Activated CD4-positive, alpha-beta T cell treated with anti-CD3 and anti-CD28 coated beads, Interleukin-2, amount 50 U/mL, for 4 hours (primary cell): ENCODE data around the gene TAF12.
"Not testable (repeated sequence)": the region's sequence is repeated elsewhere in the genome, so short reads cannot be mapped to it uniquely, and the experiment has no call there.

Experiments
- DNase-seq, 2 experiments: peaks; one replicate each; pipeline ENCODE4 v3.0.0-alpha.2; 2020

TAF12 gene, protein sequence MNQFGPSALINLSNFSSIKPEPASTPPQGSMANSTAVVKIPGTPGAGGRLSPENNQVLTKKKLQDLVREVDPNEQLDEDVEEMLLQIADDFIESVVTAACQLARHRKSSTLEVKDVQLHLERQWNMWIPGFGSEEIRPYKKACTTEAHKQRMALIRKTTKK

DNA sequence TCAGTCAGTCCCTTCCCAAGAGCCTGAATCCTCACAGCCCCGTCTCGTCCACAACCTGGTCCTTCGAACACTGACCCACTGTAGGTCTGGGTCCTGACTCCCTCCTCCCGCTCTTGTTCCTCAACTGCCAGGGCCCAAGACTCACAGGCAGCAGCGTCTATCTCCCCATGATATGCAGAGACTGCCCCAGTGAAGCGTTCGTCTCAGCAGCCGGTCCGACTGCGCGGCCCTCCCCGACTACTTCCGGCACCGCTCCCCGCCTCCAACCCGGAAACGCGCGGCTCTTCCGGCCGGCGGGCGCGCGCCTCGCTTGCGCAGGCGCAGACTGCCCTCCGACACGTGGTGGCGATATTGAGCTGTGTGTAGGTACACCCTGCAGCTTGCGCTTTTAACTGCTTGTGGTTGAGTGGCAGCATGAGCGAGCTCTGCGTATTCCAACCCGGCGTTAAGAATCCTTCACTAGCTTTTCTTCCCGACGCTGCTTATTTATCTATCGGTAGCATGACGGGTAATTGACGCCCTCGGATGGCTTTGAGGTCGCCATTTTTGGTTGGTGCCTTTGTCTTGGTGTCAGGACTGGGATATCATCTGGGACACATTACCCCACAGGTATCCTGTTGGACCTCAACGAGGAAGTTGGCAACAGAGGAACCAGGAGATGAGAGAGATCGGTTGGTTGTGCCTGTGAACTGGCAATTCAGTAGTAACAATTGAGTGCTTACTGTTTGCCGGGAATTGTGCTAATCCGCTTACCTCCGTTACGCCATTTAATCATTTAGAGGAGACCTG lies at the start of gene TAF12:
Gene TAF12 (minus strand): TSS at position 221 of the 789 bp plus-strand sequence. CDS start 20,986 bp downstream, outside the sequence.
- DNase-seq = peak; percentile 87 to 88

DNA sequence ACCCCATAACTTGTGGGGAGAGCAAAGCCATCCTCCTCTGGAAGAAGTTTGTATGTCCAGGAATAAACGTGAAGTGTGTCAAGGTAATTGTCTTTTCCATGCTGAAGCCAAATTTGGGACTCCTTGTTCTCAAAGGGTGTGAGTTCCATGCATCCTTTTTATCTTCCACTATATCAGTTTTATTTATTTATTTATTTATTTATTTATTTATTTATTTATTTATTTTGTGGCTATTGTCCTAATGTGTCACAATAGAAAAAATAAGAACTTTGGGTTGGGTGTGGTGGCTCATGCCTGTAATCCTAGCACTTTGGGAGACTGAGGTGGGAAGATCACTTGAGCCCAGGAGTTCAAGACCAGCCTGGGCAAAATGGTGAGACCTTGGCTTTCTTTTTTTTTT lies 48.8 kb upstream of the TAF12 start:
- DNase-seq = not testable (repeated sequence)

DNA sequence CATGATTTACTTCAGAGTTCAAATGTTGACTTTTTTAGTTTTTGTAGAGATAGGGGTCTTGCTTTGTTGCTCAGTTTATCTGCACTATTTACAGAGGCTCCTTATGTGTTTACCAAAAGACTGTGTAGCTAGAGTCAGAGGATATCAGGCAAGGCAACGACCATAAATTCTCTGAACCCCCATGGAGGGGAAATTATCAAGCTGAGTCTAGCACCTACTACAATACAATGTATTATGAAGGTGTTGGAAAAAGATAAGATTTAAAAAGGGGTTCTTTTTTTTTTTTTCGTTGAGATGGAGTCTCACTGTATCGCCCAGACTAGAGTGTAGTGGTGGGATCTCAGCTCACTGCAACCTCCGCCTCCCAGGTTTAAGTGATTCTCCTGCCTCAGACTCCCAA lies 42.1 kb upstream of the TAF12 start:
- no peak for DNase-seq

DNA sequence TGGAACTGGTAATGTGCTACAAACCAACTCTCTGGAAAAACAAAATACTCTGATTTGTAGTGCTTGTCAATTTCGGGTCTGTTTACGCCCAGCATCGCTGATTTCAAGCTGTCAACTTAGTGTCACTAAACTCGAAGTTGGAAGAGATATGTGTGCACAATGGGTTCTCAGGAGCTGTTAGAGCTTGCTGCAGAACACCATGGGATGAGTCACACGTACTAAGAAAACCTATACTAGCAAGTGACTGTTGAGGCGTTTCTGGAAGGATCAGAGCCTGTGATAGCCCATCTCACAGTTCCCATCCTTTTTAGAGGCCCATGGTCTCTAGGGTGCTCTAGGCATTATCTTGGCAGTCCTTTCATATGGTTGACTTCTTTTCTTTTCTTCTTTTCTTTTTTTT lies 40.0 kb upstream of the TAF12 start:
- DNase-seq = no peak

DNA sequence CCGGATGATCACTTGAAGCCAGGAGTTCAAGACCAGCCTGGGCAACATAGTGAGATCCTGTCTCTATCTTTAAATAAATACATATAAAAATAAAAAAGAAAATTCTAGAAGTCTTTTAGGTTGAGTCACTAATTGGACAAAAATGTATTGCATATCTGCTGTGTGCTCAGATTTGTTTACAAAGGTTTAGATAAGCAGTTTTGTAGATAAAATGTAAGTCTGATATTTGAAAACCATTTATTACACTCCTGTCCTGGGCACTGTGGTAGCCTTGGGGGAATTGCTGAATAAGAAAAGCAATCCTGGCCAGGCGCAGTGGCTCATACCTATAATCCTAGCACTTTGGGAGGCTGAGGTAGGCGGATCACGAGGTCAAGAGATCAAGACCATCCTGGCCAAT lies 37.3 kb upstream of the TAF12 start:
- DNase-seq = no peak

DNA sequence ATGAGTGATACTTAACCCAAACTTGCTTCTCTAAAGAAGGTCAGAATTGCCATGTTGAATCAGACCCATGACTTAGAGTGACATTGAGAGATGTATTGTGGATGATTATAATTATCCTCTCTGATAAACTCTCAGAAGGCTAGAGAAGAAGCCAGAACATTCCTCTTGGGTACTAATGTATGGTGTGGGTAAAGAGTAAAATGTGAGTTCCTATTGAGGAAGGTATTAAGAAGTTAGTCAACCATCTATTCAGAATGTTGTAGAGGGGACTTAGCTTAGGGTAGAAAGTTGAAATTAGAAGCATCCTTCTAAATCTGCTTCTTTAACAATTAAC lies 33.0 kb upstream of the TAF12 start:
- DNase-seq = no peak

DNA sequence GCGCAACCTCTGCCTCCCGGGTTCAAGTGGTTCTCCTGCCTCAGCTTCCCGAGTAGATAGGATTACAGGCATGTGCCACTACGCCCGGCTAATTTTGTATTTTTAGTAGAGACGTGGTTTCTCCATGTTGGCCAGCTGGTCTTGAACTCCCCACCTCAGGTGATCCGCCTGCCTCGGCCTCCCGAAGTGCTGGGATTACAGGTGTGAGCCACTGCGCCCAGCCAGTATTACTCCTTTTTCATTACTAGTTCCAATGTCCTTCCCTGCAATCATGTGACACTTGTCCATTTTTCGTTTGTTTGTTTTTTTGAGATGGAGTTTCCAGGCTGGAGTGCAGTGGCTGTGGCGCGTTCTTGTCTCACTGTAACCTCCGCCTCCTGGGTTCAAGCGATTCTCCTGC lies 30.1 kb upstream of the TAF12 start:
- DNase-seq = not testable (repeated sequence)

DNA sequence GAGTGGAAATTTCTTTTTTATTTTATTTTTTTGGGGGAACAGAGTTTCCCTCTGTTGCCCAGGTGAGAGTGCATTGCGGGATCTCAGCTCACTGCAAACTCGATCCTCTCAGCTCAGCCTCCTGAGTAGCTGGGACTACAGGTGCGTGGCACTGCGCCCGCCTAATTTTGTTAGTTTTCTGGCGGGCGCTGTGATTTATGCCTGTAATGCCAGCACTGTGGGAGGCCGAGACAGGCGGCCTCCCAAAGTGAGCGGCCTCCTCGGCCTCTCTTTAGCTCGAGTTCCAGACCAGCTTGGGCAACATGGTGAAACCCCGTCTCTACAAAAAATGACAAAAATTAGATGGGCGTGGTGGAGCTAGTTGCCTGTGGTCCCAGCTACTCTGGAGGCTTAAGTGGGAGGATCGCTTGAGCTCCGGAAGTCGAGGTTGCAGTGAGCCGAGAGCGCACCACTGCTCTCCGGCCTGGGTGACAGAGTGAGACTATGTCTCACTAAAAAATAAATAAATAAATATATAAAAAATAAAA lies 28.4 kb upstream of the TAF12 start:
- no peak for DNase-seq

DNA sequence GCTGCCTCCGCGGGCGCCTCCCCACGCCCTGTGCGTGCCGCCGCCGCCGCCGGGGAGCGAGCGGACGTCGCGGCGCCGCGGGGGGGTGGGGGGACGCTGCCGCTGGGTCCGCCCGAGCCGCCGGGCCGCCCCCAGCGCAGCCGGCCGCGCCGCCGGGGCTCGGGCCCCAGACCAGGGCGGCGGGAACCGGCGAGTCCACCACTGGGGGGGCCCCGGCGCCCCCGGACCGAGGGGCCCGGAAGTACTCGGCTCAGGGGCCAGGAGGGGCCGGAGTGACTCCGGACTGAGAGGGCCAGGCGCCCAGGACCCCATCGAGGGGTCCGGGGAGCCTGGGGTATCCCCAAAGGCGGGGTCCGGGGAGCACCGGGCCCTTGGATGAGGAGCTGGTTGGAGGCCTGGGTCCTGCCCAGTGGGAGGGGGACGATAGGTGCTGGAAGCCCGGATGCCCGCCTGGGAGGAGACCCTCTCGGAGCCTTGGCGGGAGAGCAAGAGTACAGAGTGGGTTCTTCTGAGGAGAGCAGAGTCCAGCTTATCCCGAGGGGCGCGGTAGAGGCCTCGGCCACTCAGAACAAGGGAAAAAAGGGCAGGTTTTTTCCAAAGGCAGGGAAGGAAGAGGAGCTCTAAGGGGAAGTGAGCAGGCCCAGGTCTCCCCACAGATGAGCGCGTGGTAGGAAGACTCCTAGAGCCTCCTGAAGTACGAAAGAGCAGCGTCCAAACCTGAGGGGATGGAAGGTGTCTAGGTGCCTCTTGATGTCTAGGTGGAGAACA lies 26.3 kb upstream of the TAF12 start:
- peak; percentile 20 to 28 for DNase-seq

DNA sequence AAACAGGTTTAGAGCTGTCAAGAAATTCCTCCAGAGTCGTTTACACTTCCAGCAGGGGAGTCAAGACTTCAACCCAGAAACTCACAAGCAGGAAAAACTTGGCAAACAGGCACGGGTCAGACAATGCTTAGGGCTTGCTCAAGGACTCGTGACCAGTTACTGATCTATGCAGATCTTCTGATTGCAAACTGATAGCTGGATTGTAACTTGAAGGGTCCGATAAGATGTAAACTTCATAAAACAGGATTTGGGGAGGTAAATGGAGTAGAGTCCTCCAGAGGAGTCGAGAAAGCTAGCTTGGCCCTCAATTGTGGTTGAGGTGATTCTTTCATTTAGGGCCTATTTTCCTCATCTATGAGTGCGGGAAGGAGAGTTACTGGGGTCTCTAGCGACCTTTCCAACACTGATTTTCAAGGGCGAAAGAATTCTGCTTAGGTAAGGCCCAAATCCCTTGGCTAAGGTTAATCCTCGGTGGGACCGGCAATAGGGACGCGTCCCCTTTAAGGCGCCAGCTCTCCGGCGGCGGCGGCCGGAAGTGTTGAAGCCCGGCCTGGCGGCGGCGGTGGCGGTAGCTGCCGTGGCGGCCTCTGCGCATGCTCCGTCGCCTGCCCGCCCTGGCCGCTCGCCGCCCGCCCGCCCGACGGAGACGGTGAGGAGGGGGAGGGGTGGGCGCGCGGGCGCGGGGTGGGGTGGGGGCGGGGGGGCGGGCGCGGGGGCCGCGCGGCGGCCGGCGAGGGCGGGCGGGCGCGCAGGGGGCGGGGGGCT lies 25.5 kb upstream of the TAF12 start, which contains the start of gene GMEB1:
Gene GMEB1 (plus strand): TSS at position 594 of the 765 bp plus-strand sequence. CDS start 14,829 bp downstream, outside the sequence.
- peak; percentile 71 to 79 for DNase-seq

DNA sequence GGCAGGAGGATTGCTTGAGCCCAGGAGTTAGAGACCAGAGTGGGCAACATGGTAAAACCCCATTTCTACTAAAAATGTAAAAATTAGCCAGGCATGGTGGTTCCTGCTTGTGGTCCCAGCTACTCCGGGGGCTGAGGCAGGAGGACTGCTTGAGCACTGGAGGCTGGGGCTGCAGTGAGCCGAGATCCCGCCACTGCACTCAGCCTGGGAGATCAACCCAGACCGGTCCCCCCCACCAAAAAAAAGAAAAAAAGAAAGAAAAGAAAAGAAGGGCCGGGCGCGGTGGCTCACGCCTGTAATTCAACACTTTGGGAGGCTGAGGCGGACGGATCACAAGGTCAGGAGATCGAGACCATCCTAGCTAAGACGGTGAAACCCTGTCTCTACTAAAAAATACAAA lies 23.9 kb upstream of the TAF12 start:
- no peak for DNase-seq

DNA sequence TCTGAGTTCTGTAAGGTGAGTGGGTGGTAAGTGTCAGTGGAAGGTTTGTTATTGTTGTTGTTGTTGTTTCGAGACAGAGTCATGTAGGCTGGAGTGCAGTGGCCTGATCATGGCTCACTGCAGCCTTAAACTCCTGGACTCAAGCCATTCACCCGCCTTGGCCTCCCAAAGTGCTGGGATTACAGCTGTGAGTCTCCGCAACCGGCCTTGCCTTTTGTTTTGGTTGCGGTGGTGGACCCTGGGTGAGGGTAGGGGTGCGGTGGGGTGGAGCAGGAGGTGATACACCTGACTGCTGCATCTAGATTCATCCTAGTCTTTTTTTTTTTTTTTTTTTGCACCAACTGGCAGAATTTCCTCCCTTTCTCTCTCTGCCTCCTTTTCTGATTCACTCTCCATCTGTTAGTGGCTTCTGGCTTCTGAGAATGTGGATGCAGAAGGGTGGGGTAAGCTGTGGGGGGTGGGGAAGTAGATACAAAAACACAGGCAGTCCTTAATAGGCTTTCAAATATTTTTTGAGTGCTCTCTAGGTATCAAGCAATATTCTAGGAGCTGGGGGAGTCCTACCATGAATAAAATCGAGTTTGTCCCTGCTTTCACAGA lies 21.1 kb upstream of the TAF12 start:
- no peak for DNase-seq

DNA sequence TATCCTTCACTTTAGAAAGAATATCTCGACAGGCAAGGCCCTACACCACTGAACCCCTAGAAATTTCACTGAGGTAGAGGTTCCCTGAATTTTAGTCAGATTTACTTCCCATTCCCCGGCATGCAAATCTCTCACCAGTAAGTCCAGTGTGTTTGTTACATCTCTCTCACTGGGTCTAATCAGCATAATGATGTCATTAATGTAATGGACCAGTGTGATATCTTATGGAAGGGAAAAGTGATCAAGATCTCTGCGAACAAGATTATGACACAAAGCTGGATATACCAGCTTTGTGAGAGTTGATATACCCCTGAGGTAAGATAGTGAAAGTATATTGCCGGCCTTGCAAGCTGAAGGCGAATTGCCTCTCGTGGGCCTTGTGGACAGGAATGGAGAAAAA lies 13.5 kb upstream of the TAF12 start:
- DNase-seq = no peak

DNA sequence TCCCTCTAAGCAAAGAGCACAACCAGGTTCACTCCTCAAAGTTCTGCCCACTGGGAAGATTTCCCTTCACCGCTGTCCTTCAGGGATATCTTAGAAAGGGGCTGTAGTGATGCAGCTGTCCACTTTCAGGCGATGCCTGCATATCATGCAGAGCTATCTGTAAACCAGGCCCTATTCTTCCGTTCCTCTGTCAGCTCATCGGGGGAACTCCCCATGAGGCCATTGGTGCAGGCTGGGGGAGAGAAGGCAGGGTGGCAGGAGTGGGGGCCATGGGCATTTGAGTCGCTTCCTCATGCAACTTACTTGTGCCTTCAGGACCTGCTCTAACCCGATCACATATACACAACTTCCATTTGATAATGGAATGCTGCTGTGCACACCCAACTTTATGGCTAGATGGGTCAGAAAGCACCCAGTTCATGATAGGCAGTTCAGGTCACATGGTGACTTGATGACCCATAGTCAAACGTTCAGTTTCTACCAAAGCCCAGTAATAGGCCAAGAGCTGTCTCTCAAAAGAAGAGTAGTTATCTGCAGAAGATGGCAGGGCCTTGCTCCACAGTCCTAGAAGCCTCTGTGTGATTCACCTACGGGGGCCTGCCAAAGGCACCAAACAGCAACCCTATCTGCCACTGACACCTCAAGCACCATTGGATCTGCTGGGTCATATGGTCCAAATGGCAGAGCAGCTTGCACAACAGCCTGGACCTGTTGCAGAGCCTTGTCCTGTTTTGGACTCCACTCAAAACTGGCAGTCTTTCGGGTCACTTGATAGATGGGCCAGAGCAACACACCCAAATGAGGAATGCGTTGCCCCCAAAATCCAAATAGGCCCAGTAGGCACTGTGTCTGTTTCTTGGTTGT lies 12.8 kb upstream of the TAF12 start:
- DNase-seq = not testable (repeated sequence)

DNA sequence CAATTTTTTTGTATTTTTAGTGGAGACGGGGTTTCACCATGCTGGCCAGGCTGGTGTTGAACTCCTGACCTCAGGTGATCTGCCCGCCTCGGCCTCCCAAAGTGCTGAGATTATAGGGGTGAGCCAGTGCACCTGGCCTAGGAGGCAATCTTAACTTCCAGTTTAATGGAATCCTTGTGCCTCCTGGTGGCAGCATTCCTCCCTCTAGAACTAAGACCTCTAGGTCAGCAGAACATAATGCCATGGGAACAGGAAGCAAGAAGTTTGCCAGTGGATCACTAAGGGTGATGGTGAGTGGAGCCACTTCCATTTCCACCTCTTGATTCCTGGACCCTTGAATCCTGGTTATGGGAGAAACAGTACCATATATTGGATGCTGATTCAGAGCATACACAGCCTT lies 11.0 kb upstream of the TAF12 start:
- DNase-seq = not testable (repeated sequence)

DNA sequence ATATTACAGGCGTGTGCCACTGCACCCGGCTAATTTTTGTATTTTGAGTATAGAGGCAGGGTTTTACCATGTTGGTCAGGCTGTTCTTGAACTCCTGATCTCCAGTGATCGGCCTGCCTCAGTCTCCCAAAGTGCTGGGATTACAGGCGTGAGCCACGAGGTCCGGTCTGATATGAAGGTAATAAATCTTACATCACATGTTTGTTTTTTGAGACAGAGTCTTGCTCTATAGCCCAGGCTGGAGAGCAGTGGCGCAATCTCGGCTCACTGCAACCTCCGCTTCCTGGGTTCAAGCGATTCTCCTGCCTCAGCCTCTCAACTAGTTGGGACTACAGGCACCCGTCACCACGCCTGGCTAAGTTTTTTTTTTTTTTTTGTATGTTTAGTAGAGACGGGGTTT lies 10.2 kb upstream of the TAF12 start:
- DNase-seq = not testable (repeated sequence)

DNA sequence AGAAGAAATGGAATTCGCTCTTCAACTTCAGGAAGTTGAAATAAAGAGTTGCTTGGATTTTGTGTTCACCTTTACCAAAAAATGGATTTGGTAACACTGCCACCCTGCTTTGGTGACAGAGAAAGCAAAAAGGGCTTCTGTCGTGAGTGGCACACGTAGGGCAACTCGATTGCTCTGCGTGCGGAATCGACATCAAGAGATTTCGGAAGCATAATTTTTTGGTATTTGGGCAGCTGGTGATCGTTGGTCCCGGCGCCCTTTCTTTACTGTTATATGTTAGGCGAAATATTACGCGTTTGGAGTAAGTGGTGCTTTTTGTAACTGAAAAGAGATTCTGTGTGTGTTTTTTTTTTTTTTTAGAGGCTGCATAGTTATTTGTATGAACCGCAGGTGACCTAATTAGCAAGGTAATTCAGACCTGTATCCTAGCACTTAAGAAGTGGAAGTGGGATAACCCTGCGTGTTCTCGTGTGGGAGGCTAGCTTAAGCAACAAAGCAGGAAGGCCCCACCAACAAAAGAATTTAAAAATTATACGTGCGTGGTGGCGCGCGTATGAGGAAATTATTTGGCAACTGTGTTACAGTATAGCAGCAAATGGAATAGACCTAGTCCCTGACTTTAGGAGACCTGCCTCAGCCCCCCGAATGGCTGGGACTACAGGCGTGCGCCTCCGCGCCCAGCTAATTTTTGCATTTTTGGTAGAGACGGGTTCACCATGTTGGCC lies 5.8 kb upstream of the TAF12 start, which contains the start of gene RNU11:
Gene RNU11 (plus strand): TSS at position 127 of the 725 bp plus-strand sequence.
- DNase-seq = peak; percentile 87 to 88

DNA sequence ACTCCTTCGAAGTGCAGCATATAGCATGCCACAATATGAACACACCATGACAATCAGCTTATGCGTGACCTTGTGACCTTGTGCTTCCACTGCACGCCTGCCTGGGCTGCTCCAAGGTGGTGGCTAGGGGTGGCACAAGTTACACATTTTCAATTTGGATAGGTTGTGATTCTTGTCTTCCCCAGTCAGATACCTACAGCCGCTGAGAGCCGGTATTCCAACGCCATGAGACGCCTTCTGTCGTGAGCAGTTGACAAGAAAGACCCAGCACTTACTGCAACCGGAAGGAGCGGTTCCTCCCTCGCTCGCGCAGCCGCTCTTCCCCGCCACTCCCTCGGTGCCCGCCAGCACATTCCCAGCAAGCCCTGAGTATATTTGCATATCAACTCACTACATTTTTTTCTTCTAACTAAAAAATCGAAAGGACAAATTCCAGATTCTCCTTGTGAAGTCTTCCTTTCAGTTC lies 5.2 kb upstream of the TAF12 start:
- peak; percentile 83 to 86 for DNase-seq

DNA sequence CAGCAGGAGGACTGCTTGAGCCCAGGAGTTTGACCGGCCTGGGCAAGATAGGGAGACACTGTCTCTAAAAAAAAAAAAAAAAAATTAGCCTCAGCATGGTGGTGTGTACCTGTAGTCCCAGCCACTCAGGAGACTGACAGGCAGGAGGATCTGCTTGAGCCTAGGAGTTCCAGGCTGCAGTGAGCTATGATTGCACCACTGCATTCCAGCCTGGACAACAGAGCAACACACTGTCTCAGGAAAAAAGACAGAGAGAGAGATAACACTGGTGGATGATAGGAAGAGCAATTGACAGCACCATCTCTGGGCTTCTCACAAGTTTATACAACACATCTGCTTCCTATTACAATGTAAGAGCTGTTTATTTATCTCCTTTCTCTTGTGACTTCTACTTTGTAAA lies 3.2 kb upstream of the TAF12 start:
- DNase-seq = no peak

DNA sequence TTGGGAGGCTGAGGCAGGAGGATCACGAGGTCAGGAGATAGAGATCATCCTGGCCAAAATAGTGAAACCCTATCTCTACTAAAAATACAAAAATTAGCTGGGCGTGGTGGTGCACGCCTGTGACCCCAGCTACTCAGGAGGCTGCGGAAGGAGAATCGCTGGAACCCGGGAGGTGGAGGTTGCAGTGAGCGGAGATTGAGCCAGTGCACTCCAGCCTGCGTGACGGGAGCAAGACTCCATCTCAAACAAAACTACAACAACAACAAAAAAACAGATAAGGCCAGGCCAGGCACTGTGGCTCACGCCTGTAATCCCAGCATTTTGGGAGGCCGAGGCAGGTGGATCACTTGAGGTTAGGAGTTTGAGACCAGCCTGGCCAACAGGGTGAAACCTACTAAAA lies 2.5 kb upstream of the TAF12 start:
- not testable (repeated sequence) for DNase-seq
